GM19395 (cell line): ENCODE measurements around the gene APOL2.

Source experiments
- ATAC-seq: cut with Tn5 transposase; IDR thresholded peaks from one replicate; pipeline ENCODE4 v1.9.1; 2021; ENCODE audit warnings: mild to moderate bottlenecking, moderate library complexity; ENCODE audit not compliant: unreplicated experiment

The APOL2 gene

GRCh38 chr22:36180038-36180880 is 59.1 kb downstream of the APOL2 start:
- ATAC-seq: no peak

- ATAC-seq: no peak
Measured at GRCh38 chr22:36177160-36177559, 62.2 kb downstream of the APOL2 start.
